Activated CD8-positive, alpha-beta memory T cell treated with anti-CD3 and anti-CD28 coated beads, Interleukin-2, amount 50 U/mL, for 1 hour (primary cell): ENCODE data around the gene SUSD5.
"Not testable (repeated sequence)": the region's sequence is repeated elsewhere in the genome, so short reads cannot be mapped to it uniquely, and the experiment has no call there.

Source experiments
- DNase-seq: peaks from one replicate; pipeline ENCODE4 v3.0.0-alpha.2; 2020; ENCODE audit errors: extremely low read depth

SUSD5 gene

GRCh38 chr3:33152363-33153360 lies 65.9 kb downstream of the SUSD5 start:
- DNase-seq = no peak

GRCh38 chr3:33149342-33149741 lies 69.3 kb downstream of the SUSD5 start:
- no peak for DNase-seq

- no peak for DNase-seq
Measured at GRCh38 chr3:33146791-33147445, 71.7 kb downstream of the SUSD5 start.

GRCh38 chr3:33145901-33146580 lies 72.6 kb downstream of the SUSD5 start:
- DNase-seq = no peak

GRCh38 chr3:33145221-33145900 lies 73.2 kb downstream of the SUSD5 start:
- DNase-seq = no peak

GRCh38 chr3:33144433-33144832 lies 74.2 kb downstream of the SUSD5 start:
- DNase-seq = no peak

- no peak for DNase-seq
Measured at GRCh38 chr3:33141006-33141405, 77.6 kb downstream of the SUSD5 start.

- DNase-seq = no peak
Measured at GRCh38 chr3:33139996-33140395, 78.6 kb downstream of the SUSD5 start.

- not testable (repeated sequence) for DNase-seq
Measured at GRCh38 chr3:33139006-33139623, 79.5 kb downstream of the SUSD5 start.

- DNase-seq = no peak
Measured at GRCh38 chr3:33137691-33138090, 80.9 kb downstream of the SUSD5 start.

GRCh38 chr3:33134026-33134625 lies 84.5 kb downstream of the SUSD5 start:
- no peak for DNase-seq

GRCh38 chr3:33132019-33132360 lies 86.6 kb downstream of the SUSD5 start:
- no peak for DNase-seq

- no peak for DNase-seq
Measured at GRCh38 chr3:33131331-33132018, 87.1 kb downstream of the SUSD5 start.

- no peak for DNase-seq
Measured at GRCh38 chr3:33130144-33130543, 88.5 kb downstream of the SUSD5 start.

GRCh38 chr3:33128706-33129105 lies 89.9 kb downstream of the SUSD5 start:
- DNase-seq = no peak

GRCh38 chr3:33125840-33126239 lies 92.8 kb downstream of the SUSD5 start:
- no peak for DNase-seq

GRCh38 chr3:33124638-33125037 lies 94.0 kb downstream of the SUSD5 start:
- DNase-seq = no peak

- no peak for DNase-seq
Measured at GRCh38 chr3:33122991-33123390, 95.6 kb downstream of the SUSD5 start.

GRCh38 chr3:33119891-33120290 lies 98.7 kb downstream of the SUSD5 start:
- no peak for DNase-seq

- DNase-seq = no peak
Measured at GRCh38 chr3:33117461-33117860, 101.1 kb downstream of the SUSD5 start.
